Myocyte (in vitro differentiated cells): ENCODE results near the gene CFAP107. TPM values are rescaled to one million over a fixed set of nuclear protein-coding genes. Genes with fewer than 3 reads are reported as not detected.

Experiments
- DNase-seq: peaks from one replicate; pipeline ENCODE4 v3.0.0-alpha.2; 2012; ENCODE audit warnings: low read depth
- total RNA-seq: library from RNA; depleted of rRNA; stranded (reverse); fragments of >200 nt; gene quantifications from 2 replicates; pipeline ENCODE4 v1.2.3, GENCODE V29; 2014

Gene CFAP107
- total RNA-seq, 1 donor from 2014 or later: not detected

DNA sequence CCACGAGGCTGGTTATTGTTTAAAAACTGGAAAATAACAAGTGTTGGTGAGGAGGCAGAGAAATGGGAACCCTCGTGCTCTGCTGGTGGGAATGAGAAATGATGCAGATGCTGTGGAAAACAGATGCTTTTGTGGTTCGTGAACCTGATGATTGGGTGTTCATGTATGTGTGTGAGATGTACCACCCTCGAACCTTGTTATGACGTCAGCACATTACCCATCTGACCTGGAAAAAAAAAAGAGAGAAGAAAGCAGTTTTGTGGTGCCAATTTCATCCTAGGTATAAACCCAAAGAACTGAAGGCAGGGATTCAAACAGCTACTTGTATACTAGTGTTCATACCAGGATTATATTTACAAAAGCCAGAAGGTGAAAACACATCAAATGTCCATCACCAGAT, 6.4 kb upstream of the CFAP107 start:
- DNase-seq: no peak

DNA sequence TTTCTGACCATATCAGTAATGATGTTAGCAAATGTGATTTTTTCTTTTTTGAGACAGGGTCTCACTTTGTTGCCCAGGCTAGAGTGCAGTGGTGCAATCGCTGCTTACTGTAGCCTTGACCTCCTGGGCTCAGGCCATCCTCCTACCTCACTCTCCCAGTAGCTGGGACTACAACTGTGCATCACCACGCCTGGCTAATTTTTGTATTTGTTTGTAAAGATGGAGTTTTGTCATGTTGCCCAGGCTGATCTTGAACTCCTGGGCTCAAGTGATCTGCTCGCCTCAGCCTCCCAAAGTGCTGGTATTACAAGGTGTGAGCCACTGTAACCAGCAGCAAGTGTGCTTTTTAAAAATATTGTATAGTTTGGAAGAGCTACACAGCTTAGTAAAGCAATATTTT, 4.1 kb upstream of the CFAP107 start:
- no peak for DNase-seq

DNA sequence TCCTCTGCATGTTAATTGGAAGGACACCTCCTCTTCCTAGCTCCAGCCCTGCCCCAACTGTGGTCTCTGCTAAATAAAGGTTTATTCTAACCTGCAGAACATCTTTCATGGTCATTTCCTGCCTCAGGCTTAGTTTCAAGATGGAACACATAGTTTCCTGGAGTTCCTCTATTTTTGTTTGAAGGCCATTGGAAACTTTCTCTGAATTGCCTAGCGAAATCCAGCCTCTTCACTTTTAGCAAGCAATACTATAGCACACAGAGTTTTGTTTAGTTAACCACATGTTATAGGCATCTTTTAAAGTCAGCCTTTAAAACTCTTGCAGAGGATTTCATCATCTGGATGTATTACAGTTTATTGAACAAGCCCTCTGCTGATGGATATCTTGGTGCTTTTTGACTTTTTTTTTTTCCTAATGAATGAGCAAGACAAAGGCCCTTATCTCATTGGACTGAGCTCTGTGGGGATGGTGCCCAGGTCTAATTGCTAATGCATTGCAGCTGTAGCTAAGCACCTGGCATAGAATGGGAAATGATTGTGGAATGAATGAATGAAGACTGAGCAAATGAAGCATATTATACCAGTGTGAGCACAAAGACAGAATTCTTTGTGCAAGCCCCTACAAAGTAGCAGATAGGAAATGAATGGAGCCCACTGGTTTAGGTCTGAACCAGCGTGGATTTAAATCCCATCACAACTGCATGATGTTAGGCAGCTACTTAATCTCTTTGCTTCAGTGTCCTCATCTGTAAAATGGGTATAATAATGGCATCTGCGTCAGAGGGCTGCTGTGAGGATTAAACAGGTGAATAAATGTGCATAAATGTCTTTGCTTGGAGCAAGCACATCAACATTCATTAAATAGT, 641 bp upstream of the CFAP107 start:
- DNase-seq: no peak

DNA sequence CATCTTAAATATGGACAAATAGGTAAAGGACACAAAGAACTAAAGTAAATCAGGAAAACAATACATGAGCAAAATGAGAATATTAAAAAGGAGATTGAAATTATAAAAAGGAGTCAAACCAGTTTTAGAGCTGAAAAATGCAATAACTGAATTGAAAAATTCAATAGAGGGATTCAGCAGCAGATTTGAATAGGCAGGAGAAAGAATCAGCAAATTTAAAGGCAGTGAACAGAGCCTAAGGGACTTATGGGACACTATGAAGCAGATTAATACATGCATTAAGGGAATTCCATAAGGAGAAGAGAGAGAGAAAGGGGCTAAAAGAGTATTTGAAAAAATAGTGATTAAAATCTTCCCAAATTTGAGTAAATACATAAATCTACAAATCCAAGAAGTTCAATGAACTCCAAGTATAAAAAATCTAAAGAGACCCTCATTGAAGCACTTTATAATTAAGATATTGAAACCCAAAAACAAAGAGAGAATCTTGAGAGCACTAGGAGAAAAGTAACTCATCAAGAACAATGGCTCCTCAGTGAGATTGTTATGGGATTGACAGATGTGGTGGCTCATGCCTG, 2.9 kb downstream of the CFAP107 start:
- DNase-seq: peak; percentile 1

DNA sequence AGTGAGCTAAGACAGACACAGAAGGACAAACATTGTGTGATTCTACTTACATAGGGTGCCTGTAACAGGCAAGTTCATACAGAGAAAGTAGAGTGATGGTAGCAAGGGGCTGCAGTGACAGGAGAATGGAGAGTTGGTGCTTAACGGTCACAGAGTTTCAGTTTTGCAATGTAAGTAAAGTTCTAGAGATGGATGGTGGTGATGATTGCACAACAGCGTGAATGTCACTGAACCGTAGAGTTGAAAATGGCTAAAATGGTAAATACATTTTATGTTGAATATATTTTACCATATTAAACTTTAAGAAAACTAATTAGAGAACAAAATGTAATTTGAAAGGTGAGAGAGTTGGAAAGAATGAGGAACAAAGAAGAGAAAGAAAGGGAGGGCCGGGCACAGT, 8.7 kb downstream of the CFAP107 start:
- DNase-seq: no peak

DNA sequence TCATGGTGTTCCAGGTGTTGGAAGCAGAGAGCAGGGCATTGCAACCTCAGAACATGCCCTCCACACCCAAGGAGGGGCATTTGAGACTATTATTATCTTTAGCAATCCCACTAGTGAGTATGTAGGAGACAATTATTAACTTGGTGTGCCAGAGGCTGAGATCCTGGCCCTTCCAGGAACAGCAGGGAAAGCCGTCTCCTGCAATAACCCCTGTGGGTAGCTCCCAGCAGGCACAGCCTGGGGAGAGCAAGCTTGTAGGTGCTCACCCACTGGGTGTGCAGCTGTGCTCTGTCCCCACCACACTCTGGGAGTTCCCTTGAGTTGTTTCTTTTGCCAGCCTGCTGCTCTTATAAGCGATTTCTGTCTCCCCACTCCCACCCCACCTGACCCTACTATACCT, 10.3 kb downstream of the CFAP107 start:
- no peak for DNase-seq

DNA sequence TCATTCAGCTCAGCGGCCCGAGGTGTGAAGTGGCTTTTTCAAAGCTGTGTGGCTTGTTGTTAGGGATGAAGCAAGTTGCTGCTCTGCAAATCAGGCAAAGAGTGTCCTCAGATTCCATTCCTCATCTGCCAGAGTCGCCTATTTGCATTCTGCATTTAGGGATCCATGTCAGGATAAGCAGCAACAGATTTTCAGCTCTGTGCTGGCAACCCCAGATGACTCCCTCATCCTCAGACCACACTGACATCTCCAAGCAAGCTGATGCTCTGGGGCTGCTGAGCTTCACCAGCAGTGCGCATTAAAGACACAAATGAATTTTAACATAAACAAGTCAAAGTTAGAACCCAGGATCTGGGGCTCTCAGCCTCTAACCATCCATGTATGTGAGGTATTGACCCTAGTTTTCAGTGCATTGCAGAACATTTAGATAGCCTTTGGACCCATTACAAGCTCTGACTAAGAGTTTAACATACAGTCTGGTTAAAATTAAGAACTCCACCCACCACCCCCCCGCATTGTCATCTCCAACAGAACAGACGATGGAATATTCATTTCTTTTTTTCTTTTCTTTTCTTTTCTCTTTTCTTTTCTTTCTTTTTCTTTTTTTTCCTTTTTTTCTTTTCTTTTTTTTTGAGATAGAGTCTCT, 10.9 kb downstream of the CFAP107 start:
- no peak for DNase-seq

DNA sequence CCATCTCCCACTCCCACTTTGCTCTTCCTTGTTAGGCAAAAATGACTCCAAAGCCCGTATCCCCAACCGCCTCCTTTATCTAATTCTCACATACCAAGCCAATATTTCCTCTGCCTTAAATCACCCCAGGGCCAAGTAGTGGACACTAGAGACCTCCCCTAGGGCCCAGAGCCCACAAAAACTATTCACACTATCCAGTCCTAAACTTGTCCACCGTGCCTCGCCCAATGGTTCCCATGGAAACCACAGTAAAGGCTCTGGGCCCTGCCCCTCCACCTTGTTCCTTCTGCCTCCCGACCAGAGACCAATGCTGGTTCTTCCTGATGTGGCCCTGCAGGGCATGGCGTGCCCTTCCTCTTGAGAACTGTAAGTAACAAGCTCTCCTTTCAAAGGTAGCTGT, 11.8 kb downstream of the CFAP107 start:
- DNase-seq: no peak

DNA sequence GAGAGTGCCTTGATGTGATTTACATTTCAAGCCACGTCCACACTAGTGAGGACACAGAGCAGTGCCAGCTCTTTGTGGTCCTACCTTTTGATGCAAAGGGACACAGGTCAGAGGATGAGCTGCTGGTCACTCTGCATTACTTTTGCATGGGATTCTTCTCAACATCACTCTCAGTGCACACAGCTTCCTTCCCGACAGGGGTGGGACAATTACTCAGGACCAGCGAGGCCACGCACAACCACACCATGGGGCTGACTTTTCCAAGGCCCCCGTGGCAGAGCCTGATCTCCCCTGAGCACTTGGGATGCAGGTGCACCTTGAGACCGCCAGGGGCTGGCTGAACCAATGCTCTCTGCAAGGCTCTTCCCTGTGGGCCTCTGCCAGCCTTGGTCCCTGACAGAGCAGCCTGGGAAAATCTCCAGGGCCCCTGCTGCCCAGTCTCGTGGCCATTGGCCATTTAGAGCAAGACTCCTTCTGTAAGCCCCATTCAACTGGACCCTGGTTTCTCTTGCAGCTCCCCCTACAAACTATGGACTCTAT, 14.3 kb downstream of the CFAP107 start:
- no peak for DNase-seq

DNA sequence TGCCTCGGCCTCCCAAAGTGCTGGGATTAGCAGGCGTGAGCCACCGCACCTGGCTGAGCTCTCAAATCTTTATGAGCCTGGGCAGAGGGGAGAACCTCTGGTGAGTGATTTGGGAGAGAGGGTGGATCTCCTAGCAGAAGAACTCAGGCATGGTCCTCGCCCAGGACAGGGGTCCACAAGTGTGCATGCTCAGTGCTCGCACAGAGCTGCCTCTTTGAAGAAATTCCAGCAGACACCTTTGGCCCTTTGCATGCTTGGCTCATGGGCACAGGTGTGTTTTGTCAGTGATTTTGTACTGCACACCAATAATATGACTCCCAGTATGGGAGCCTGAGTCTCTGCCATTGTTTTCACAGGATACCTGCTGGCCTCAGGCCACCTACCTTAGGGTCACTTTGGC, 15.8 kb downstream of the CFAP107 start:
- no peak for DNase-seq

DNA sequence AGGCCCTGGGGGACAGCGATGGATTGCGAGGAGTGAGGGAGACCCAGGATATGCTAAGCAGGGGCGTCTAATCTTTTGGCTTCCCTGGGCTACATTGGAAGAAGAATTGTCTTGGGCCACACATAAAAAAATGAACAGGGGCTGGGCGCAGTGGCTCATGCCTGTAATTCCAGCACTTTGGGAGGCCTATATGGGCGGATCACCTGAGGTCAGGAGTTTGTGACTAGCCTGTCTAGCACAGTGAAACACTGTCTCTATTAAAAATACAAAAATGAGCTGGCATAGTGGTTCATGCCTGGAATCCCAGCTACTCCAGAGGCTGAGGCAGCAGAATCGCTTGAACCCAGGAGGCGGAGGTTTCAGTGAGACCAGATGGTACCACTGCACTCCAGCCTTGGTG, 16.8 kb downstream of the CFAP107 start:
- no peak for DNase-seq

DNA sequence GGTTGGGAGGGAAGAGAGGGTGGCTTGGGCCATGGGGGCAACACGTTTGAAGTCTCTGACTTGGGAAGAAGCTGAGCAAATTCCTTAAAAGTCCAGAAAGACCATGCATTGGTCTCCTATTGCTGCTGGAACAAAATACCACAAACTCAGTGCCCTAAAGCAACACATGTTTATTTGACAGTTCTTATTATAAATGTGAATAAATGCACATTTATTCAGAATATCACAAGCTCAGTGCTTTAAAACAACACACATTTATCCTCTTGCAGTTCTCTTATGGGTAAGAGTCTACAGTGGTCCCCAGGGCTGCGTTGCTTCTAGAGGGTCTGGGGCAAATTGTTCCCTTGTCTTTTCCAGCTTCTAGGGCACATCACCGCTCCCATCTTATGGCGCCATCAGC, 17.5 kb downstream of the CFAP107 start:
- no peak for DNase-seq

DNA sequence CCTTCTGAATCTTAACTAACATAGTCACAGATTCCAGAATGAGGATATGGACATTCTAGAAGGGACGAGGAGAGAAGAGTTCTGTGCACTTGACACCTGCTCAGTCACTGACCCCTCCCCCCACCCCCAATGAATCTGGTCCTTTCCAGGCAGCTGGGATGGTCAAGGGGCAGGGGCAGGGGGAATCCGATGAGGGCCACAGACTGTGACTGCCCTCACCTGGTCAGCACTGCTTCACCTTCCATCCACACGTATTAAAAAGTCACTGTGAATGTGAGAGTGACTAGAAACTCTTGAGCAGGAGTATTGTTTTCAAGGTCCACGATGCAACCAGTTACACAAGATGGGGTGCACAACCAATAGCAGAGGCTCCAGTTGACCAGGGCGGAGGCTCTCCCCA, 18.0 kb downstream of the CFAP107 start:
- no peak for DNase-seq

DNA sequence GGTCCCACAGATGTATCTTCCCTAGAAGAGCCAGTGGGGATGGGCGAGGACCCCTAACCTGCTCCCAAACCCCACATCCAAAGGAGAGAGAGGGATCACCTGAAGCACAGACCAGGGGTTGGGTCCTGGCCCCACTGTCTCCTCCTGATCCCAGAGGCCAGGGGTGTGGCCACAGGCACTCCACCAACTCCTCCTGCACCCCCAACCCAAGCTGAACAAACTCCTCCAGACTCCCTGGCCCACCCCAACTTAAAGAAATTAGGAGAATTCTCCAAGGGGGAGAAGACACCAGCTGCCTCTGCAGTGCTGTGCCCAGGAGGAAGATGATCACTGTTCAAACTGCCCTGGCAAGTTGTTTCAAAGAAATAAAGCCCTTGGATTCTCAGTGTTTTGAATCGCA, 23.0 kb downstream of the CFAP107 start:
- DNase-seq: no peak

DNA sequence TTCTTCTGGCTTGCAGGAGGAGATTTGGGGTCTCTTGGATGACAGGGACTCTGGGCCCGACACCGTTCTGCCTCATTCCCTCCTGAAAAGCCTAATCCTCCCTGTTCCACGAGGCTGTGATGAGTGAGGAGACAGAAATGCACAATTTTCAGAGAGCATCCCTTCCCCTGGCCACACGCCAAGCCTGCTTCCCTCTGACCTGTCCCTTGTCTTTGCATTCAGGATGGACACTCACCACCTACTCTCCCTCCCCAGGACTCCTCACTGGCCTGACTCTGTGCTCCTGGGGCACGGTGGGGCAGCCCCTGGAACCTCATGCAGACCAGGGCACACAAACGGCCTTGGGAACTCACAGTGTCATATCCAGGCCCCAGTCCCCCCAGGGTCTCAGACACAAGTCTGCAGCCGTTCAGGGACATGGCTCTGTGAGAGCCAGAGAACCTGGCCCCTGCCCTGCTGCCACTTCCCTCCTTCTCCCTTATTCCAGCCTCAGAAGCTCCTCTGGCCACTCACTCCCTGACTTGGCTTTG, 24.0 kb downstream of the CFAP107 start:
- DNase-seq: no peak

DNA sequence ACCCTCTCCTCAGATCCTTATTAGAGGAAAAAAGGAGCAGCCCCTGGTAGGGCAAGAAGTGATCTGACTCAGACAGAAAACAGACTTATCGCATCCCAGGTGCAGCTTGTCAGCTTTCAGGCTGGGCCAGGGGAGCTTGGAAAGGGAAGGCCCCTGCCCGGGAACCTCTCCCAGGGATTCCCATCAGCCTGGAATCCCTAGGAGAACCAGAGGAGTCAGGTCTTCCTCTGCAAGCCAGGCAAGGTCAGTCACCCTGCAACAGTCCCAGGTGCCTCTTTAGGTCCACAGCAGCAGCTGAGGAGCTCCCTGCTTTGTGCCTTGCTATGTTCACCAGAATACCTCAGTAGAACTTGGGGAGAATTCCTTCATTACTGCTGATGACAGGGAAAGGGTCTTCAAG, 24.6 kb downstream of the CFAP107 start:
- DNase-seq: no peak

DNA sequence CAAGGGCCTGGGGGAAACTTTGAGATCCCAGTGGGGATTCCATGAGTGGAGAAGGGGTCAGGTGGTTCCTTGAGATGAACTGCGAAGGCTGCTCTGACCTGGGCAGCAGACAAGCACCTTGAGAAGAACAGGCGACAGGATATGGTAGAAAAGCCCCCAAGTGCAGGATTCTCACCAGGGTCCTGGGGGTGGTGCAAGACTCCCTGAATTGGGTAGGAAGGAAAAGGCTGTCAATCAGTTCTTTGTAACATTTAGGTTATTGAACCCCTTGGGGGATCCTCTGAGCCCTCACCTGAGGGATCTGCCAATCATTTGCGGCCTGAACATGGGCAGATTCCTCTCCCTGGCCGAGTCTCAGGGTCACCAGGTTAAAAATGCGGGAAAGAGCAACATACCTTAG, 25.2 kb downstream of the CFAP107 start:
- no peak for DNase-seq

DNA sequence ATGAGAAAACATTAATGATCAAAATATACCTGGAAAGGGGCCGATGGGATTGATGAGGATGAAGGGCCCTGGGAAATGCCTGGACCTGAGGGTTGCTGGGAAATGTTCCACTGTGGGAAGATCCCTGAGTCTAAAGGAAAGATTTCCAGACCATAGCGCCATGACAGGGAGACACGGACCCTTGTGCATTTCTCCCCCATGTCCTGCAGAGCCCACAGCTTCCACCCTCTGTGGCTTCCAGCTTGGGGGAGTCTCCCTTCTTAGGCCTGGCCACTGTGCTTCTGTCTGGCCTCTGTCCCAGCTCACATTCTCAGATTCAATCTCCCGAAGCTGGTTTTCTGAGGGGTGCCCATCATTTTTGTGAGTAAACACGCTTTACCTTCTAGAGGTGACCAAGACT, 26.5 kb downstream of the CFAP107 start:
- DNase-seq: no peak

DNA sequence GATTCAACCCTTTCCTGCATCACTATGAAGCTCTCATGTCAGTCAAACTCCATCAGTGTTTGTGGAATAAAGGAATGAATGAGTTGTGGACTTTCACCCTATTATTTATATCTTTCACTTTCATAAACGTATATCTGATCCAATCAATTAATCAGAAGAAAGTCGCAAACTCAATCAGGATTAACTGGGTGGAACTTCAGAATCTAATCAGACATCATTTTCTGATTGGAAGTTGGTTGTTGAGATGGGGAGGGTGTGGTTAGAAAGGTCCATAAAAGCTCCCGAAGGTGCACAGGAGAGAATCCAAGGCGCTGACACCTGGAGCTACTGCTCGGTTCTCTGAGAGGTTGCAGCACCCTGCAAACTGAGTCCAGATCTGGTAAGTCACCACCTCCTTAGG, 27.4 kb downstream of the CFAP107 start, which contains the start of gene PRAMEF12:
TSS of gene PRAMEF12 (plus strand) at position 301 of the 400 bp plus-strand sequence. CDS start 1,130 bp downstream, outside the sequence.
- no peak for DNase-seq

DNA sequence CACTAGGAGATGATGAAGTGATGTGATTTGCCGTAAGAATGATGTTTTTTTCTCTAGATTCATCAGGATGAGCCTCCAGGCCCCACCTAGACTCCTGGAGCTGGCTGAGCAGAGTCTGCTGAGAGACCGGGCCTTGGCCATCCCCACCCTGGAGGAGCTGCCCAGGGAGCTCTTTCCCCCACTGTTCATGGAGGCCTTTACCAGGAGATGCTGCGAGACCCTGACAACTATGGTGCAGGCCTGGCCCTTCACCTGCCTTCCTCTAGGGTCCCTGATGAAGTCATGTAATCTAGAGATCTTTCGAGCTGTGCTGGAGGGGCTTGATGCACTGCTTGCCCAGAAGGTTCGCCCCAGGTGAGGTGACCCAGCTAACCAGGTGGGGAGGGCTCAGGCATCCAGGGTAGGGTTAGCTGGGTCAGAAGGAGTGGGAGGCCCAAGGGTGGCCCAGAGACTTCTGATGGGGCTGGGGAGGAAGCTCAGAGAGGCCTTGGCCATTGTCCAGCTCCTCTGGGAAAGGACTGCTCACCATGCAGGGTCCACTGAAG, 28.9 kb downstream of the CFAP107 start:
- no peak for DNase-seq

DNA sequence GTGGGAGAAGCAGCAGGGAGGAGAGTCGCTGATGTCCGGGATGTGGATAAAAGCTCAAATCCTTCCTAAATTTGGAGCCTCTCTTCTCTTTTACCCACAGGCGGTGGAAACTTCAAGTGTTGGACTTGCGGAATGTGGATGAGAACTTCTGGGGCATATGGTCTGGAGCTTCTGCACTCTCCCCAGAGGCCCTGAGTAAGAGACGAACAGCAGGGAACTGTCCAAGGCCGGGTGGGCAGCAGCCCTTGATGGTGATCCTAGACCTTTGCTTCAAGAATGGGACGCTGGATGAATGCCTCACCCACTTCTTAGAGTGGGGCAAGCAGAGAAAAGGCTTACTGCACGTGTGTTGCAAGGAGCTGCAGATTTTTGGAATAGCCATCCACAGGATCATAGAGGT, 29.4 kb downstream of the CFAP107 start:
- DNase-seq: no peak
